ENCODE data around the gene C1orf87. TPM values are rescaled to one million over a fixed set of nuclear protein-coding genes. Genes with fewer than 3 reads are reported as not detected.

Gene C1orf87
- total and polyA plus RNA-seq, 2 donors (not counting 3 experiments of a cell fraction or from before 2014, with no cell fraction given): not detected

- Histone ChIP-seq H3K79me2 (ENCODE audit: control insufficient read depth, insufficient read depth, low read length) (no peaks in the 10 kb centered on the region), H3K4me3 (replicated peaks in 1 of 3; ENCODE audit: insufficient read depth in 1 of 3, low read depth in 1 of 3, low read length in 3 of 3) (no peak overlapping the region), H2AFZ (ENCODE audit: low read depth, low read length) (no peak overlapping the region), H3K9me3 (replicated peaks; ENCODE audit: control insufficient read depth, insufficient read depth, low read length) (no peaks in the 10 kb centered on the region), H3K27me3 (ENCODE audit: control insufficient read depth in 2 of 2, insufficient read depth in 2 of 2, low read length in 2 of 2) (peaks cover 21 to 24% of the 10 kb centered on the region in 2 experiments), H3K9ac (replicated peaks; ENCODE audit: extremely low read depth, insufficient read depth, low read length) (no peak overlapping the region), H4K20me1 (replicated peaks; ENCODE audit: control insufficient read depth, extremely low read depth, insufficient read depth, low read length) (no peaks in the 10 kb centered on the region), H3K9me1 (replicated peaks; ENCODE audit: control insufficient read depth, extremely low read depth, insufficient read depth, low read length) (no peaks in the 10 kb centered on the region), H3K36me3 (ENCODE audit: control insufficient read depth in 2 of 2, extremely low read depth in 1 of 2, insufficient read depth in 2 of 2, low read length in 2 of 2) (no peaks in the 10 kb centered on the region), H3K4me2 (ENCODE audit: insufficient read depth, low read length) (no peak overlapping the region), H3K4me1 (ENCODE audit: control insufficient read depth, extremely low read depth, insufficient read depth, low read length) (no peaks in the 10 kb centered on the region), H3K27ac (ENCODE audit: insufficient read depth, low read depth, low read length) (no peak overlapping the region)
- no peak for DNase-seq (ENCODE audit: low read depth, low spot score)
- dilution Hi-C loops (cut with MboI; ENCODE audit: extremely low pct_ligation_motif_present, low sequenced_read_pairs) (no loop called here), intact Hi-C loops (cut with micrococcal nuclease) (no loop called here)
- no TSS peak for BruUV-seq (replicated peaks)
- ChIA-PET CTCF (interaction anchor here (0.8 to 0.9 kb wide), 2 partner anchors 17 to 124 kb away, joined by 3 read pairs; no protein-coding TSS in a partner anchor), POLR2A (no interaction called here)
- TF ChIP-seq, protein P1, sequence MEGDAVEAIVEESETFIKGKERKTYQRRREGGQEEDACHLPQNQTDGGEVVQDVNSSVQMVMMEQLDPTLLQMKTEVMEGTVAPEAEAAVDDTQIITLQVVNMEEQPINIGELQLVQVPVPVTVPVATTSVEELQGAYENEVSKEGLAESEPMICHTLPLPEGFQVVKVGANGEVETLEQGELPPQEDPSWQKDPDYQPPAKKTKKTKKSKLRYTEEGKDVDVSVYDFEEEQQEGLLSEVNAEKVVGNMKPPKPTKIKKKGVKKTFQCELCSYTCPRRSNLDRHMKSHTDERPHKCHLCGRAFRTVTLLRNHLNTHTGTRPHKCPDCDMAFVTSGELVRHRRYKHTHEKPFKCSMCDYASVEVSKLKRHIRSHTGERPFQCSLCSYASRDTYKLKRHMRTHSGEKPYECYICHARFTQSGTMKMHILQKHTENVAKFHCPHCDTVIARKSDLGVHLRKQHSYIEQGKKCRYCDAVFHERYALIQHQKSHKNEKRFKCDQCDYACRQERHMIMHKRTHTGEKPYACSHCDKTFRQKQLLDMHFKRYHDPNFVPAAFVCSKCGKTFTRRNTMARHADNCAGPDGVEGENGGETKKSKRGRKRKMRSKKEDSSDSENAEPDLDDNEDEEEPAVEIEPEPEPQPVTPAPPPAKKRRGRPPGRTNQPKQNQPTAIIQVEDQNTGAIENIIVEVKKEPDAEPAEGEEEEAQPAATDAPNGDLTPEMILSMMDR (IDR thresholded peaks at IDR 0.05; ENCODE audit: extremely low read depth in 1 of 2, insufficient read depth in 1 of 2, low read depth in 1 of 2, low read length in 2 of 2): no peak
- TF ChIP-seq, protein P2, sequence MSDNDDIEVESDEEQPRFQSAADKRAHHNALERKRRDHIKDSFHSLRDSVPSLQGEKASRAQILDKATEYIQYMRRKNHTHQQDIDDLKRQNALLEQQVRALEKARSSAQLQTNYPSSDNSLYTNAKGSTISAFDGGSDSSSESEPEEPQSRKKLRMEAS (IDR thresholded peaks at IDR 0.05; ENCODE audit: insufficient read depth, insufficient read length): no peak
- TF ChIP-seq JUN (IDR thresholded peaks at IDR 0.05; ENCODE audit: borderline replicate concordance, insufficient read depth, insufficient read length, low read depth): no peak
- TF ChIP-seq POLR2AphosphoS5 (IDR thresholded peaks at IDR 0.05; ENCODE audit: insufficient read depth, low read depth, low read length): no peak
- TF ChIP-seq EZH2 (IDR thresholded peaks at IDR 0.05; ENCODE audit: borderline replicate concordance, low read depth, low read length, severe bottlenecking): no peak
- no peak for TF ChIP-seq GATA2 (IDR thresholded peaks at IDR 0.05; ENCODE audit: insufficient read depth, insufficient read length, low read depth, low read length)
- TF ChIP-seq MYC (IDR thresholded peaks at IDR 0.05; ENCODE audit: low read depth, low read length): no peak
- TF ChIP-seq FOS (IDR thresholded peaks at IDR 0.05; ENCODE audit: borderline replicate concordance, insufficient read depth, low read length): no peak
- TF ChIP-seq POLR2A (IDR thresholded peaks at IDR 0.05; ENCODE audit: low read depth, low read length): no peak
- no peak for FAIRE-seq
Observed at GRCh38 chr1:60071296-60071695, 2.3 kb downstream of the C1orf87 start.

Data from endothelial cell of umbilical vein (primary cell).